ENCODE results near the gene BAIAP2. TPM values are rescaled to one million over a fixed set of nuclear protein-coding genes. Genes with fewer than 3 reads are reported as not detected.
"Not testable (repeated sequence)": the region's sequence is repeated elsewhere in the genome, so short reads cannot be mapped to it uniquely, and the experiment has no call there.

Gene BAIAP2
- total RNA-seq, 2 donors from 2014 or later: 8.0 to 11.5 TPM

DNA sequence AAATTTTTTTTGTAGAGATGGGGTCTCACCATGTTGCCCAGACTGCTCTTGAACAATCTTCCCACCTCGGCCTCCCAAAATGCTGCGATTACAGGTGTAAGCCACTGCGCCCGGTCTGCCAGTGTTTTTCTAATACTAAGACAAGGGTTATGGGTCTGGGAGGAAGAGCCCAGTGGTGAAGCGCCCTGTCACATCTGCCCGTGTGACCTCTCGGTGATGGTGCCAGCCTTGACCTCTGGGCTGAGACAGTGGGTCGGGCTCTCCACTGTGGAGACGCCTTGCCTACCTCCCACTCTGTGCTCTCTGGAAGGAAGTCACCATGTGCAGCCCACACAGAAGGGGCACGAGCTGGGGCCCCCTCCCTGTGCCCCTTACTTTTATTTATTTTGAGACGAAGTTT is 5.1 kb upstream of the BAIAP2 start:
- no peak overlapping the region for H3K27ac ChIP-seq
- H3K27me3 ChIP-seq: peaks cover 0 to 10% of the 10 kb centered on the region in 2 donors
- H3K9me3 ChIP-seq: no peaks in the 10 kb centered on the region
- DNase-seq (no peak), ATAC-seq (no peak)
- TF ChIP-seq, protein P1, sequence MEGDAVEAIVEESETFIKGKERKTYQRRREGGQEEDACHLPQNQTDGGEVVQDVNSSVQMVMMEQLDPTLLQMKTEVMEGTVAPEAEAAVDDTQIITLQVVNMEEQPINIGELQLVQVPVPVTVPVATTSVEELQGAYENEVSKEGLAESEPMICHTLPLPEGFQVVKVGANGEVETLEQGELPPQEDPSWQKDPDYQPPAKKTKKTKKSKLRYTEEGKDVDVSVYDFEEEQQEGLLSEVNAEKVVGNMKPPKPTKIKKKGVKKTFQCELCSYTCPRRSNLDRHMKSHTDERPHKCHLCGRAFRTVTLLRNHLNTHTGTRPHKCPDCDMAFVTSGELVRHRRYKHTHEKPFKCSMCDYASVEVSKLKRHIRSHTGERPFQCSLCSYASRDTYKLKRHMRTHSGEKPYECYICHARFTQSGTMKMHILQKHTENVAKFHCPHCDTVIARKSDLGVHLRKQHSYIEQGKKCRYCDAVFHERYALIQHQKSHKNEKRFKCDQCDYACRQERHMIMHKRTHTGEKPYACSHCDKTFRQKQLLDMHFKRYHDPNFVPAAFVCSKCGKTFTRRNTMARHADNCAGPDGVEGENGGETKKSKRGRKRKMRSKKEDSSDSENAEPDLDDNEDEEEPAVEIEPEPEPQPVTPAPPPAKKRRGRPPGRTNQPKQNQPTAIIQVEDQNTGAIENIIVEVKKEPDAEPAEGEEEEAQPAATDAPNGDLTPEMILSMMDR (IDR thresholded peaks at IDR 0.05): no peak
- no peak for TF ChIP-seq POLR2A (IDR thresholded peaks at IDR 0.05)
- intact Hi-C loops (cut with DNase I): no loop called here
- no peak overlapping the region for H3K4me3 ChIP-seq
- peaks cover 58% of the 10 kb centered on the region for H3K4me1 ChIP-seq
- 77 to 80% methylated on average over 7 to 11 of the region's 11 CpGs for WGBS, 2 donors
- H3K36me3 ChIP-seq (replicated peaks in 1 of 2; ENCODE audit: insufficient read depth in 1 of 2, low read depth in 2 of 2): no peaks in the 10 kb centered on the region

DNA sequence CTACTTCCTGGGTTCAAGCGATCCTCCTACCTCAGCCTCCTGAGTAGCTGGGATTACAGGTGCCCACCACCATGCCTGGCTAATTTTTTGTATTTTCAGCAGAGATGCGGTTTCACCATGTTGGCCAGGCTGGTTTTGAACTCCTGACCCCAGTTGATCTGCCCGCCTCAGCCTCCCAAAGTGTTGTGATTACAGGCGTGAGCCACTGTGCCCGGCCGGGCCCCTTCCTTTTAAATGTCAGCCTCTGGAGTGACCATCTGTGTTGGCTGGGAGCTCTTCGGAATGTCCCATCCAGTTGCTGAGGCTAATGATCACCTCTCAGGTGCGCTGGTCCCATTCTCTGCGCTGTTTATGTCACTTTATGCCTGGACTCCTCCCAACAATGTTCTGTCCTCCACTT is 4.6 kb upstream of the BAIAP2 start:
- peaks cover 58% of the 10 kb centered on the region for H3K4me1 ChIP-seq
- WGBS, 2 donors: 83 to 91% methylated on average over 6 to 9 of the region's 9 CpGs
- H3K27ac ChIP-seq; H3K36me3 ChIP-seq (replicated peaks in 1 of 2; ENCODE audit: insufficient read depth in 1 of 2, low read depth in 2 of 2); intact Hi-C loops (cut with DNase I); H3K27me3 ChIP-seq; H3K9me3 ChIP-seq; H3K4me3 ChIP-seq; ATAC-seq; DNase-seq: not testable (repeated sequence)

DNA sequence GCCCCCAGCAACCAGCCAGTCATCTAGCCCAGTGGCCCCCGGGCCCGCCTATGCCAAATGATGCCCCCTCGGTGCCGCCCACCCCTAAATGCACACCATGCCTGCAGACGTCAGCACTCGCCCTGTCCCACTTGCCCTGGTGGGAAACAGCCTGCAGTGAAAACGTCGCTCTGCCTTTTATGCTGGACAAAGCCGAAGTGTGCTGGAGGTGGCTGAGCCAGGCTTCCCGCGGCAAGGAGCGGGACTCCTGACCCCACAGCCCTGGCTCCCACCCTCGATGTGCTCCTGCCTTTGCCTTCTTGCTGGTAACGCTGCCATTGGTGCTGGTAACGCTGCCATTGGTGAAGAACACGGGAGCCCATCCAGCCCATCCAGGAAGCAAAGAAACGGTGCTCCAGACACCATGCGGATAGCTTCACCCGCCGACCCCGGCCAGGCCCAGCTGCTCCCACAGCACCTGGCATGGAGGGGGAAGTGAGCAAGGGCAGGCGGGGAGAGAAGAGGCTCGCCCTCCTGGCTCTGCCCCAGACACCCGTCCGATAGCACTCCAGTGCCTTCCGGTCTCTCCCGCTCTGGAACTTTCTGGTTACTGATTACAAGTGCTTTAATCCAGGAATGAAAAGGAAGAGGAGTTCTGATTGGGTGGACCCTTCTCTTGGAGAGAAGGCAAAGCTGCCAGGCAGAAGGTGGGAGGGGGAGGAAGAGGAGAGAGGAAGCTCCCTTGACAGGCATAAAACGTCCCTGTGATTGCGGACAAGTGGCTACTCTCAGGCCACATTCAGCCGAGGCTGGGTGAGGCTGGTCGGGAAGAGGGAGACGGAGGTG is 4.0 kb upstream of the BAIAP2 start:
- intact Hi-C loops (cut with DNase I): no loop called here
- DNase-seq (peak in 3 of 4 donors; percentile 68 to 74 (median 73)), ATAC-seq (peak; percentile 33)
- peak overlapping the region in 3 of 4 donors; percentile 39 to 61 (median 49) for H3K27ac ChIP-seq
- H3K4me1 ChIP-seq: peaks cover 62% of the 10 kb centered on the region
- H3K9me3 ChIP-seq: no peaks in the 10 kb centered on the region
- H3K27me3 ChIP-seq: no peaks in the 10 kb centered on the region
- no peaks in the 10 kb centered on the region for H3K36me3 ChIP-seq (replicated peaks in 1 of 2; ENCODE audit: insufficient read depth in 1 of 2, low read depth in 2 of 2)
- H3K4me3 ChIP-seq: no peak overlapping the region
- 50 to 51% methylated on average over 18 to 32 of the region's 32 CpGs for WGBS, 2 donors
- TF ChIP-seq, protein P1 (IDR thresholded peaks at IDR 0.05): no peak
- TF ChIP-seq POLR2A (IDR thresholded peaks at IDR 0.05): no peak

DNA sequence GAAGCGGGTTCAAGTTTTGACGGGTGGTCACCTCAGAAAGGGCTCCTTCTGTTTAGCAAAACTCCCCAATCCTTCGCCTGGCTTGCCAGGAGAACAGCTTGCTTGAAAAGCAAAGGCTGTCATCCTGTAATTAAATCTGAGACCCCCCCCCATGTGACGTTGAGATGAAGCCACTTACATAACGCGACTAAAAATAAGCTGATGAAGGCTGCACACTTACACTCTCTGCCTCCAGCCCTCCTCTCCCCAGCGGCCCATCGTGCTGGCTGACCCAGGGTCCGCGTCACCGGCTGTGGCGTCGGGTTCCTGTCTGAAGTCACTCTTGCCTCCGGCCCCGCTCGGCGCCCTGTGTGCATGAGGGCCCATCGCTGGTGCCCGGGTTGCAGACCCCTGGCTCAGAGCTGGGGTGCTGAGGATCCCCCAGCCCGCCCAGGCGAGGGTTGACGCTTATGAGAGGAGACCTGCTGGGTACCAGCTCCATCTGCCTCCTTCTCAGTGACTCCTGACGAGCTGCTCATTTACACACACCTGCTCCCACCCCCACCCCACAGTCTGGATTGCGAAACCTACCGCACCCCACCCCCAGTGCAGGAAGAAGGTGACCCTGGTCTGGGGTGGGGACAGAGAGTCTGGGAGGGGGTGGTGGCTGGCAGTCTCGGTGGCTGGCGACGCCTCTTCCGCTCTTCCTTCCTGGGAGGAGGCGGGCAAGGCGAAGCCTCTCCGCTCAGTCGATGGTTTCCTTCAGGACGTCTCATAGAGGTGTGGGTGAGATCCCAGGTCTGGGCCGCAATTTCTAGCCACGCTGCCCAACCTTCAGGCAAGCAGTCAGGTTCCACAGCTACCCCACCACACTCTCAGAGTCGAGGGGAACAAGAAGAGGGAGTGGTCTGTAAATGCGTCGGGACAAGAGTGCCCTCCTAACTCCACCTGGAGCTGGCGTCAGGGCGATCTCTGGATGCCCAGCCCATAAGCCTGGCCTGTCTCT is 3.1 kb upstream of the BAIAP2 start:
- peak overlapping the region in 3 of 4 donors; percentile 39 to 61 (median 49) for H3K27ac ChIP-seq
- H3K9me3 ChIP-seq: no peaks in the 10 kb centered on the region
- peaks cover 69% of the 10 kb centered on the region for H3K4me1 ChIP-seq
- 81 to 87% methylated on average over 36 to 38 of the region's 41 CpGs for WGBS, 2 donors
- no peaks in the 10 kb centered on the region for H3K36me3 ChIP-seq (replicated peaks in 1 of 2; ENCODE audit: insufficient read depth in 1 of 2, low read depth in 2 of 2)
- TF ChIP-seq, protein P1 (IDR thresholded peaks at IDR 0.05): no peak
- no peak for TF ChIP-seq POLR2A (IDR thresholded peaks at IDR 0.05)
- H3K4me3 ChIP-seq: no peak overlapping the region
- no peak for ATAC-seq
- intact Hi-C loops (cut with DNase I): no loop called here
- no peak for DNase-seq
- H3K27me3 ChIP-seq: no peaks in the 10 kb centered on the region
